ENCODE data around the gene BCL2A1.
A peak's percentile ranks its signal among the peaks of the same experiment; 100 is the strongest.
"Not testable (repeated sequence)": the region's sequence is repeated elsewhere in the genome, so short reads cannot be mapped to it uniquely, and the experiment has no call there.

Gene BCL2A1

GRCh38 chr15:79956354-79956939 is 14.5 kb downstream of the BCL2A1 start:
- DNase-seq = no peak

DNA sequence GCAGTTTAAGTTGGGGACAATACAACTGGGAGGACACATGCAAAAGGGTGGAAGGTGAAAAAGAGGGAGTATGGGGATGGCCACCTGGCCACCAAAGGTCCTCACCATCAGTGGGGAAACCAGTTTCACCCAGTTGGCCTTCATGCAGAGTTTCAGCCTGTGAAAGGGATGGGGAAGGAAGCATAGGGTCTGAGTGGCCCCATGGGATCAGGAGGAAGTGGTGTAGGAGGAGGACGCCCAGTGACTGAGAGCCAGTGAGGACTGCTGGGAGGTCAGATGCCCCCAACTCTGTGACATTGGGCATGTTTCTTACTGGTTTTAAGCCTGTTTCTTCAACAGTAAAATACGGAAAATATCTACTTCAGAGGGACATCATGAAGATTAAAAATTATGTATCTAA is 16.3 kb downstream of the BCL2A1 start:
- DNase-seq = no peak

DNA sequence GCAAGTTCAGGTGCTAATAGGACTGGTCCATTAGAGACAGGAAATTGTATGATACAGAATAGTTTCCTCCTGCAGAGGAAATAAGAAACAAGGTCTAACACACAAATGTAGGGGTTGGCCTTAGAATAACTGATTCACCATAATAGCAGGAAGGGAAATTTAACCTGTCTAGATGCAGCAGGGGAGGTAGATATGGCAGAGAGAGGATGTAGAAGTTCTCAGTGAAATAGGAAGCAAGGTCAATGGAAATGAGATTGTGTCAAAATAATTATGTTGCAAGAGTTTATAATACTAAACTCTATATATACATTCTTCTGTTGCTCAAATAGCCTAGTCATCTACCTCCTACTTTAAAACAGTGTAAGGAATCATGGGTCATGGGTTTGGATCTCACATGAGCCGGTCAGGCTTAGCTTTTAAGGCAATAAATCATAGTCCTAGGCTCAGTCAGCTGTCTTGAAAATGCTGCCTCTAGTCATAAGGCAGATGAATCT is 17.0 kb downstream of the BCL2A1 start:
- no peak for DNase-seq

GRCh38 chr15:79952329-79952728 is 18.7 kb downstream of the BCL2A1 start:
- DNase-seq = no peak

GRCh38 chr15:79950247-79950646 is 20.7 kb downstream of the BCL2A1 start:
- DNase-seq = no peak

- DNase-seq = no peak
These were observed 22.2 kb downstream of the BCL2A1 start for GRCh38 chr15:79948761-79949160.

DNA sequence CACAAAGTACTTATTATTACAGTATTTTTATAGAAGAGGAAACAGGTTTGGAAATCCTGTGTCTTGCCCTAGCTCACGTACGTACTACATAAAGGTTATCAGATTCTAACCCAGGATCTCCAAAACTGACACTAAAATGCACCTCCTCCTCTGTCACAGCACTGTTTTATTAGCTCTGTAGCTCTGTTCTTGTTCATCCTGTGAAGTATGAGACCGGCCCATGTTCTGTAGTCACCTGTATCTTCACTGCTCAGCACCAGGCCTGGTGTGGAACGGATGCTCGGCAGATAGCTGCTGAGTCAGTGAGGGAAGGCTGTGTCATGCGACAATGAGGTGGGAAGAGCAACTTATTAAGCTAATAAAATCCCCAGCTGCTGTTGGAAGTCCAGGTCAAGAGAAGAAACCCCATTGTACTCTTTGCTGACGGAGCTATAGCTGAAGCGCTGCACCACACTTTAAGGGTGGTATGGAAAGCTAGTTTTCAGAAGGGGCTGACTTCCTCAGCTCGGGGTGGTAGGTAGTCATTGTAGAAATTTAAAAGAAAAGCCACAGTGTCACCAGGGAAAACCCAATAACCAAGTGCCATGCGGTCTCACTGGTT is 22.8 kb downstream of the BCL2A1 start:
- no peak for DNase-seq

GRCh38 chr15:79947009-79947408 is 24.0 kb downstream of the BCL2A1 start:
- no peak for DNase-seq

DNA sequence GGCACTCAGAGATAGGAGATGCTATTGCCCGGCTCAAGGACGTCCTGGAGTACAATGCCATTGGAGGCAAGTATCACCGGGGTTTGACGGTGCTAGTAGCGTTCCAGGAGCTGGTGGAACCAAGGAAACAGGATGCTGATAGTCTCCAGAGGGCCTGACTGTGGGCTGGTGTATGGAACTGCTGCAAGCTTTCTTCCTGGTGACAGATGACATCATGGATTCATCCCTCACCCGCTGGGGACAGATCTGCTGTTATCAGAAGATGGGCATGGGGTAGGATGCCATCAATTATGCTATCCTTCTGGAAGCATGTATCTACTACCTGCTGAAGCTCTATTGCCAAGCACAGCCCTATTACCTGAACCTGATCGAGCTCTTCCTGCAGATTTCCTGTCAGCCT is 26.4 kb downstream of the BCL2A1 start:
- no peak for DNase-seq

DNA sequence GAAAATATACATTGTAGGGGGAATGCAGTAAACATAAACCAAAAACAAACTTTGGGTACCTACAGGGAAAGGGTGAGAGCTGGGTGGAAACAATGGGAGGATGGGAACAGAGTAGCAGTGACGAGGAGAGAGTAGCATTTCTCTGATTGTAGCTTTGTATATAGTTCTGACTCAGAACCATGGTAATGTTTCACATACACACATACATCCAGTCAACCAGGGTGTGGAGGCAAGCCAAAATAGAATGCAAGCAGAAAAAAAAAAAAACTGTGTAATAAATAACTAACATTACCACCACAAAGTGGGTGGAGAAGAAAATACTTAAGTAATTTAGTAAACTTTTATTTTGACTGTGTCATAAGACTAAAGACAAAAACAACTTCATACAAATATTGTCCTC is 27.2 kb downstream of the BCL2A1 start:
- no peak for DNase-seq

GRCh38 chr15:79942741-79943481 is 28.1 kb downstream of the BCL2A1 start:
- DNase-seq = no peak

DNA sequence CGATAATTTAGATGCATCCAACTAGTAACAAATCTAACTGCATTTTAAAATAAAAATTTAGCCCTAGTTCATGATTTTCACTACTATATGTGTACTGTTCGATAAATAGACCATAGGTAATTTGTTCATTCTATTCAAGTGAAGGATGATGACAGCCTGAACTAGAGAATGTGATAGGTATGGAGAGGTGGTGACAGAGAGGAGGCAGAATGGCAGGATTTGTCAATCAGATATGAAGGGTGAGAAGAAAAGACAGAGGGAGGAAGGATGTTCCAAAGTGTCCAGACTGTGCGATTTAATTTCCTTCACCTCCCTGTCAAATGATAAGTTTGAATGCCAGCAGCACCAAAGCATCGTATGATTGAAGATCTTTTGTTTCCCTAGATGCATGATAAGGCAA is 31.6 kb downstream of the BCL2A1 start:
- no peak for DNase-seq

- DNase-seq = no peak
These were observed 32.9 kb downstream of the BCL2A1 start for GRCh38 chr15:79938143-79938542.

GRCh38 chr15:79935556-79936201 is 35.3 kb downstream of the BCL2A1 start:
- not testable (repeated sequence) for DNase-seq

- DNase-seq = no peak
These were observed 37.8 kb downstream of the BCL2A1 start for GRCh38 chr15:79933231-79933630.

DNA sequence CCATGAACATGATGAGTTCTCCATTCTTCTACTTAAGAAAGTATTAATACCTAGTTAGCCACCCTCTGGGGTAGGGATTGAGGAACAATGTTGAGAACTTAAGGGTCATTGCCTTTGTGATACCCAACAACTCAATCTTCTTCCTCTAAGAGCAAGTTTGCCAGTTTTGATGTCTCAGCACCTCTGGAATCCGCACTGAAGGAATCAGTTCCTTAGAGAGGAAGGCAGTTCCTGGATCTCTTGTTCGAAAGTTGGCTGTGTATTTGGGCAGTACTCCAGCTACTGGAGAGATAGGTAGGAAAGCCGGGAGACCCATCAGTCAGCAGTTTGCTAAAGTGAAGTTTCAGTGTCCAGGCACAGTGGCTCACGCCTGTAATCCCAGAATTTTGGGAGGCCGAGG is 38.5 kb downstream of the BCL2A1 start:
- DNase-seq = no peak

GRCh38 chr15:79930516-79930915 is 40.5 kb downstream of the BCL2A1 start:
- no peak for DNase-seq

DNA sequence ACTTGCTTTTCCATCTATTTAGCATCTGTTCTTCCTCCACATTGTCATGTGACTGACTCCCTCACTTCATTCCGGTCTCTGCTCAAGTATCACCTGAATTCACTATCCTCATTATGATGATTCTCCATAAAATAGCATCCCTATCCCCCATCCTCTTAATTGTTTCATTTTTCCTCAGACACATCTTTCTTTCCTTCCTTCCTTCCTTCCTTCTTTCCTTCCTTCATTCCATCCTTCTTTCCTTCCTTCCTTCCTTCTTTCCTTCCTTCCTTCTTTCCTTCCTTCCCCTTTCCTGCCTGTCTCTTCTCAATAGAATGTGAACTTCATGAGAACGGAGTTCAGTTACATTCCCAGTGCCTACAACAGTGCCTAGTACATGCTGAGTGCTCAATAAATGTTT is 41.6 kb downstream of the BCL2A1 start:
- DNase-seq = no peak

- DNase-seq = not testable (repeated sequence)
These were observed 44.9 kb downstream of the BCL2A1 start for GRCh38 chr15:79926116-79926515.

GRCh38 chr15:79924379-79924778 is 46.6 kb downstream of the BCL2A1 start:
- DNase-seq = no peak

- peak; percentile 96 to 99 for DNase-seq
These were observed 47.4 kb downstream of the BCL2A1 start for GRCh38 chr15:79923515-79924169.

DNA sequence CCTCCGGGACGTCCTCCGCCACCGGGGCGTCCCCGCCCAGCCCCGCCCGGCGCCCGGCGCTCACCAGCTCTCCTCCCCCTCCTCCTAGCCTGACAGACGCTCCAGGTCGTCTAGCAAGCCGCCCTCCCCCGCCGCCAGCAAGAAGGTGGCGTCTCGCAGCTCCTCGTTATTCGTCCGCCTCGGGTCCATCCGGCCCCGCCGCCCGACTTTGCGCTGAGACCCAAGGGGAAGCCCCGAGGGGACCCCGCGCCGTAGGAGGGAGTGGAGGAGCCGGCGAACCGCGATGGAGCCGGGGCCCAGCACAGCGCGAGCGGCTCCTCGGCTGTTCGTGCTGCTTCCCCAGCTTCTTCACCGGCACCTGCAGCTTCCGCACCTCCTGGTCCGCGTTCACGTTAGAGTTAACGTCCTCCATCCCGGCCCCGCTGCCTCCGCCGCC is 47.9 kb downstream of the BCL2A1 start:
- DNase-seq = peak; percentile 65 to 76

GRCh38 chr15:79922512-79923078 is 48.4 kb downstream of the BCL2A1 start:
- DNase-seq = no peak
